Measurements from ENCODE around the gene ZBTB11.
"Not testable (repeated sequence)": the region's sequence is repeated elsewhere in the genome, so short reads cannot be mapped to it uniquely, and the experiment has no call there.

The ZBTB11 gene

GRCh38 chr3:101643861-101644613, 32.9 kb downstream of the ZBTB11 start:
- peak; percentile 28 for DNase-seq (ENCODE audit: low spot score)

DNA sequence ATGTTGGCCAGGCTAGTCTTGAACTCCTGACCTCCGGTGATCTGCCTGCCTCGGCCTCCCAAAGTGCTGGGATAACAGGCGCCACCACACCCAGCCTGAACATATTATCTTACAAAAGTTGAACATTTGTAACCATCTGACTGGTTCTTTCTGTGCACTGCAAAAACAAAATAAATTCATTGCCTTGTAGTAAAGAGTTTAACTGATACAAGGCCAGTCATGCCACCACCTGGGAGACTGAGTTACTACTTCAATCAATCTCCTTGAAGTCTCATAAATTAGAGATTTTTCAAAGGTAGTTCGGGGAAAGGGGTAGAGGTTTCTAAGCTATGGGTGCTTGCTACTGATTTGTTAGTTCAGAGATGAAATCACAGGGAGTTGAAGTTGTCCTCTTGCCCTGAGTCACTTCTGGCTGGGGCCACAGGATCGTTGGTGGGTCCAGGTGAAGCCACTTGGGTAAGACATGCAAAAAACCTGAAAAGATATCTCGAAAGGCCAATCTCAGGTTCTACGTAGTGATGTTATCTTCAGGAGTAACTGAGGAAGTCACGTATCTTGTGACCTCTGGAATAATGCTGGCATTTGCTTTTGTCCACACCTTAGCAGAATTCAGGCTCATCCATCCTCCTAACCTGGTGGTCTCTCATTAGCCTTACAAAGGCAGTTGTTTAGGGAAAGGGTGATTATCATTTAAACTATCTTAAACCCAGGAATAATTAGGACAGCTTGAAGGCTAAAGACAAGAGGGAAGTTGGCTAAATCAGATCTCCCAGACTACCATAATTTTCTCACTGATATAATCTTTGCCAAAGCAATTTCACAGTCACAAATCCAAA, 33.7 kb downstream of the ZBTB11 start:
- no peak for DNase-seq (ENCODE audit: low spot score)

GRCh38 chr3:101642441-101642840, 34.5 kb downstream of the ZBTB11 start:
- DNase-seq (ENCODE audit: low spot score): no peak

- DNase-seq (ENCODE audit: low spot score): not testable (repeated sequence)
These were observed 35.4 kb downstream of the ZBTB11 start for GRCh38 chr3:101641397-101642115.

DNA sequence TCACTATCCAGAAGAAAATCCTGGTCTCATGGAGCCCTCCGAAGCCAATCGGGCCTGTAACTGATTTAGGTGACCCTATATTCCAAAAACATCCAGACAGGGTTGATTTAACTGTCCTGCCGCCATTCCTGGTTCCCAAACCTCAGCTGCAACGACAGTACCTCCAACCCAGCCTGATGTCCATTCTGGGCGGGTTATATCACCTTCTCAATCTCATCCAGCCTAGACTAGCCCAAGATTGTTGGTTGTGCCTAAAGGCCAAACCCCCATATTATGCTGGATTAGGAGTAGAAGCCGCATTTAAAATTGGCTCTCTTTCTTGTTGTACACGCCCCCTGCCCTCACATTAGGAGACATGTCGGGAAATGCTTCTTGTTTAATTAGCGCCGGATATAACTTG, 36.7 kb downstream of the ZBTB11 start:
- DNase-seq (ENCODE audit: low spot score): no peak

DNA sequence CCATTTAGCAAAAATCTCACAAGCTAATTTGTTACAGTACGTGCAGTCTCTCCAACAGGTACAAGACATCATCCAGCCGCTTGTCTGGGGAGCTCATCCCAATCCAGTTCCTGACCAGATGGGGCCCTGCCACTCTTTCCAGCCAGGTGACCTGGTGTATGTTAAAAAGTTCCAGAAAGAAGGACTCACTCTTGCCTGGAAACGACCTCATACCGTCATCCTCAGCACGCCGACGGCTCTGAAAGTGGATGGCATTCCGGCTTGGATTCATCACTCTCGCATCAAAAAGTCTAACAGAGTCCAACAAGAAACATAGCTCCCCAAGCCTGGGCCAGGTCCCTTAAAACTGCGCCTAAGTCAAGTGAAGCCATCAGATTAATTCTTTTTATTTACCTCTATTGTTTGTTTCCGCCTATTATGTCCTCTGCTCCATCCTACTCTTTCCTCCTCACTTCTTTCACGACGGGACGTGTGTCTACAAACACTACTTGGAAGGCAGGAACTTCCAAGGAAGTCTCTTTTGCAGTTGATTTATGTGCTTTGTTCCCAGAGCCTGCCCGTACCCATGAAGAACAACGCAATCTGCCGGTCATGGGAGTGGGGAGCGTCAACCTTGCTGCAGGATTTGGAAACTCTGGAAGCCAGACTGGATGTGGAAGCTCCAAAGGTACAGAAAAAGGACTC, 37.5 kb downstream of the ZBTB11 start:
- DNase-seq (ENCODE audit: low spot score): no peak

- DNase-seq (ENCODE audit: low spot score): no peak
These were observed 38.6 kb downstream of the ZBTB11 start for GRCh38 chr3:101638261-101638745.

- no peak for DNase-seq (ENCODE audit: low spot score)
These were observed 39.5 kb downstream of the ZBTB11 start for GRCh38 chr3:101637451-101637850.

DNA sequence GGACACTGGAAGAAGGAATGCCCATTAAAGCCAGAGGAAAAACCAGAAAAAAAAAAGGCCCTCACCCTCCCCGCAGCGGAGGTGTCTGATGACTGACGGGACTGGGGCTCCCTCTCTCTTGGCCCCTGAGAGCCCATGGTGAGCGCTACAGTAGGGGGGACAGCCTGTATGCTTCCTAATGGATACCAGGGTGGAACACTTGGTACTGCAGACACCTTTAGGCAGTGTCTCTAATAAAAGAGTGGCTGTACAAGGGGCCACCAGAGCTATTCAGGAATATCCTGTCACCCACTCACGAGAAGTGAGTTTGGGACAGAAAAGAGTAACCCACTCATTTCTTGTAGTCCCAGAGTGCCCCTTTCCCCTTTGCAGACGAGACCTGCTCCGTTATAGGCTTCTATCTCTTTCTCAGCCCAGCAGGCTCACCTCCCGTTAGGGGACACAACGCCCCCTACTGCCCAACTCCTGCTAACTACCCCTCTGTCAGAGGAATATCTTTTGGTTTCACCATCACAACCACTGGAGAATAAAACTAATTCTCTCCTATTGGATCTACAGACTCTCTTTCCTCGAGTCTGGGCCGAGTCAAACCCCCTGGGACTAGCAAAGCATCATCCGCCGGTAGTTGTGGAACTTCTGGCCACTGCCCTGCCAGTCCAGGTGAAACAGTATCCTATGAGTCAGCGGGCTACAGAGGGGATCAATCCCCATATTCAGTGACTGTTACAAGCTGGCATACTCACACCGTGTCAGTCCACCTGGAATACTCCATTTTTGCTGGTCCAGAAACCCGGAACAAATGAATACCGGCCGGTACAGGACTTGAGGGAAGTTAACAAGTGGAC, 40.8 kb downstream of the ZBTB11 start:
- peak; percentile 30 for DNase-seq (ENCODE audit: low spot score)

DNA sequence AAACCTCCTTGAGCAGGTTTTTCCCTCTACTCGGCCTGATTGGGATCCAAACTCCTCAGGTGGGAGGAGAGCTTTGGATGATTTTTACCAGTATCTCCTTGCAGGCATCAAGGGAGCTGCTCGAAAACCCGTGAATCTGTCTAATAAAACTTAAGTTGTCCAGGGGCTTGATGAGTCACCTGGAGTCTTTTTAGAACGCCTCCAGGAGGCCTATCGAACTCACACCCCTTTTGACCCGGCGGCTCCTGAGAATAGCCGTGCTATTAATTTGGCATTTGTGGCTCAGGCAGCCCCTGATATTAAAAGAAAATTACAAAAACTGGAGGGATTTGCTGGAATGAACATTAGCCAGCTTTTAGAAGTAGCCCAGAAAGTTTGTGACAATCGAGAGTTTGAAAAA, 41.6 kb downstream of the ZBTB11 start:
- no peak for DNase-seq (ENCODE audit: low spot score)

DNA sequence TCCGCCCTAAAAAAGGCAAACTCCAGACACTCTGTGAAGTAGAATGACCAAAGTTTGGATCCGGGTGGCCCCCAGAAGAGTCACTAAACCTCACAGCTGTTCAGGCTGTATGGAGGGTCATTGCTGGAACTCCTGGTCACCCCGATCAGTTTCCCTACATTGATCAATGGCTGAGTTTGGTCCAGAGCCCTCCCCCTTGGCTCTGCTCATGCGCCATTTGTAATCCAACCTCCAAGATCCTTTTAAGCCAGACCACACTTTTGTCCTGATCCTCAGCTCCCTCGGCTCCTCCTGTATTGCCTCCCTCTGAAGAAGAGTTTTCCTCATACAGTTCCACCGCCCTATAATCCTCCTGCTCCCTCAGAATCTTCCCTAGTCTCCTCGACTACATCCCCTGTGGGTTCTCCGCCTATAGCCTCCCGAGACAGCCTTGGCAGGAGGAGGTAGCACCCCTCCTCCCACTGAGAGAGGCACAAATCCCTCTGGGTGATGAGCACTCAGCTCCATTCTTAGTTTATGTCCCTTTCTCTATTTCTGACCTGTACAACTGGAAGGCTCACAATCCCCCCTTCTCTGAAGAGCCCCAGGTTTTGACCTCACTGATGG, 42.2 kb downstream of the ZBTB11 start:
- no peak for DNase-seq (ENCODE audit: low spot score)

GRCh38 chr3:101633186-101633585, 43.7 kb downstream of the ZBTB11 start:
- DNase-seq (ENCODE audit: low spot score): no peak

- no peak for DNase-seq (ENCODE audit: low spot score)
These were observed 44.3 kb downstream of the ZBTB11 start for GRCh38 chr3:101632586-101632985.

DNA sequence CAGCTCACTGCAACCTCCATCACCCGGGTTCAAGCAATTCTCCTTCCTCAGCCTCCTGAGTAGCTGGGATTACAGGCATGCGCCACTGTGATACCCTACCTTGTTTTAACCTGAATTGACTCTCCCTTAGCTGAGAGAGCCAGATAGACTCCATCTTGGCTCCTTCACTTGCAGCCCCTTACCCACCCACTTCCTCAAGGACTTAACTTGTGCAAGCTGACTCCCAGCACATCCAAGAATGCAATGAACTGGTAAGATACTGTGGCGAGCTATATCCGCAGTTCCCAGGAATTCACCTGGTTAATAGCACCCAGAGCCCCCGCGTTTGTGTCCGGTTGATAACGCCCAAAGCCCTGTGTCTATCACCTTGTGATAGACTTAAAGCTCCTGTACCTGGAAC, 45.0 kb downstream of the ZBTB11 start:
- not testable (repeated sequence) for DNase-seq (ENCODE audit: low spot score)

- no peak for DNase-seq (ENCODE audit: low spot score)
These were observed 45.7 kb downstream of the ZBTB11 start for GRCh38 chr3:101631098-101631796.

DNA sequence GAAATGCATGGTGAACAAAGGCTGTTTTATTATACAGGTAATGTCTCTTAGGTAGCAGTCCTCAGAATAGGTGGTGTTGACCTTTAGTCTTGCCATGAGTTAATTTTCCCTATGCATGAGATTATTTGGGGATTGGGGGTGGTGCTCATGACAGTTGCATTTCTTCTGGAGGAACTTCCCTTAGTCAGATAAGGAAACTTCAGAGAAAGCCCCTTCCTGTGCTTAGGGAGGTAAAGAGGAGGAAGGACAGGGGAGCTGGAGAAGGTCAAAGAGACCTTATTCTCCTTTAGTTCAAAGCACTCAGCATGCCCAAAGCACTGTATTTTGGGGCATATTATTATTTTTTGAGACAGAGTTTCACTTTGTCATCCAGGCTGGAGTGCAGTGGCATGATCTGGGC, 47.7 kb downstream of the ZBTB11 start:
- no peak for DNase-seq (ENCODE audit: low spot score)

DNA sequence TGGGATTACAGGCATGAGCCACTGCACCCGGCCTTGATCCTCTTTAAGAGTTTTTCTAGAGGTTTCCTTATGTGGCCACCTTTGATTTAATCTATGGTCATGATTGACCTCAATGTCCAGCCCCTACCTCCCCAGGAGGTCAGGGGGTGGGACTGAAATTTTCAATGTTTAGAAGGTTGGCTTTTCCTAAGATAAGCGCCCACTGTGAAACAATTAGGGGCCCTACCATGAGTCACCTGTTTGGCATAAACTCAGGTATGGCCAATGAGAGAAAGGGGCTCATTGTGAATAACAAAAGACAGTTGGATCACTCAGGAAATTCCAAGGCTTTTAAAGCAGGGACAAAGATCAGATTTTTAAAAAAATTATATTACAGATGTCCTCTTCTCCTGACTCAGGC, 51.1 kb downstream of the ZBTB11 start:
- DNase-seq (ENCODE audit: low spot score): no peak

- DNase-seq (ENCODE audit: low spot score): no peak
These were observed 52.1 kb downstream of the ZBTB11 start for GRCh38 chr3:101624857-101625256.

DNA sequence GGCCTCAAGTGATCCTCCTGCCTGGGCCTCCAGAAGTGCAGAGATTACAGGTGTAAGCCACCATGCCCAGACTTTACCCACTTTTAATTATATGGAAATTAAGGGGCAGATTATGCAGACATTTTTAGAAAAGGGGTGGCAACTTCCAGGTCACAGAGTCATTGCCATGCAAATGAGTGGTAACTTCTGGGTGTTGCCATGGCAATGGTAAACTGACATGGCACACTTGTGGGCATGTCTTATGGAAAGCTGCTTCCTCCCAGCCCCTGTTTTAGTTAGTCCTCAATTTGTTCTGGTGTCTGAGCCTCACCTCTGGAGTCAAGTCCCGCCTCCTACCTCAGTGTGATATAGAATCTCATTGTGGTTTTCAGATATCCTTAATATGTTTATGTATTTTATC, 53.3 kb downstream of the ZBTB11 start:
- no peak for DNase-seq (ENCODE audit: low spot score)

GRCh38 chr3:101619734-101620133, 57.2 kb downstream of the ZBTB11 start:
- DNase-seq (ENCODE audit: low spot score): no peak

Measured in kidney capillary endothelial cell (primary cell).